ENCODE measurements around the gene COL4A2. TPM values are rescaled to one million over a fixed set of nuclear protein-coding genes. Genes with fewer than 3 reads are reported as not detected.

Gene COL4A2
- total RNA-seq, 1 donor from 2014 or later = 180 TPM

- H3K4me1 ChIP-seq = peaks cover 62% of the 10 kb centered on the region
- intact Hi-C loops (cut with DNase I) = no loop called here
- no peak overlapping the region for H3K4me3 ChIP-seq
- H3K27me3 ChIP-seq = no peaks in the 10 kb centered on the region
- DNase-seq (ENCODE audit: extremely low spot score in 2 of 2) = peak in 1 of 2 donors; percentile 83
- no peaks in the 10 kb centered on the region for H3K9me3 ChIP-seq
- peak overlapping the region; percentile 27 for H3K27ac ChIP-seq
- no peak for TF ChIP-seq POLR2AphosphoS5 (IDR thresholded peaks at IDR 0.05; ENCODE audit: insufficient read depth in 1 of 2, low read depth in 1 of 2)
- no peaks in the 10 kb centered on the region for H3K36me3 ChIP-seq
Observed at GRCh38 chr13:110261166-110262081, 45.7 kb upstream of the COL4A2 start.

- TF ChIP-seq CTCF (IDR thresholded peaks at IDR 0.05) (no peak), POLR2AphosphoS5 (IDR thresholded peaks at IDR 0.05; ENCODE audit: insufficient read depth in 1 of 2, low read depth in 1 of 2) (no peak), POLR2A (IDR thresholded peaks at IDR 0.05) (no peak)
- H3K27ac ChIP-seq = peak overlapping the region; percentile 27
- H3K4me3 ChIP-seq = no peak overlapping the region
- DNase-seq (ENCODE audit: extremely low spot score in 2 of 2) = peak in 1 of 2 donors; percentile 81
- H3K4me1 ChIP-seq = peaks cover 62% of the 10 kb centered on the region
- no peaks in the 10 kb centered on the region for H3K36me3 ChIP-seq
- intact Hi-C loops (cut with DNase I) = no loop called here
- no peaks in the 10 kb centered on the region for H3K9me3 ChIP-seq
- no peaks in the 10 kb centered on the region for H3K27me3 ChIP-seq
Observed at GRCh38 chr13:110262082-110262436, 45.0 kb upstream of the COL4A2 start.

GRCh38 chr13:110262508-110263291, 44.4 kb upstream of the COL4A2 start:
- intact Hi-C loops (cut with DNase I) = no loop called here
- TF ChIP-seq POLR2A (IDR thresholded peaks at IDR 0.05) = no peak
- TF ChIP-seq POLR2AphosphoS5 (IDR thresholded peaks at IDR 0.05; ENCODE audit: insufficient read depth in 1 of 2, low read depth in 1 of 2) = peak in 1 of 2 donors; percentile 7
- no peak for TF ChIP-seq CTCF (IDR thresholded peaks at IDR 0.05)
- no peaks in the 10 kb centered on the region for H3K27me3 ChIP-seq
- H3K9me3 ChIP-seq = no peaks in the 10 kb centered on the region
- peaks cover 60% of the 10 kb centered on the region for H3K4me1 ChIP-seq
- no peak overlapping the region for H3K4me3 ChIP-seq
- peak overlapping the region; percentile 27 for H3K27ac ChIP-seq
- peak in 1 of 2 donors; percentile 86 for DNase-seq (ENCODE audit: extremely low spot score in 2 of 2)
- H3K36me3 ChIP-seq = no peaks in the 10 kb centered on the region

GRCh38 chr13:110263404-110263803, 43.7 kb upstream of the COL4A2 start:
- Histone ChIP-seq H3K27me3 (no peaks in the 10 kb centered on the region), H3K4me1 (peaks cover 63% of the 10 kb centered on the region), H3K9me3 (no peaks in the 10 kb centered on the region), H3K36me3 (no peaks in the 10 kb centered on the region), H3K27ac (peak overlapping the region; percentile 27), H3K4me3 (no peak overlapping the region)
- TF ChIP-seq CTCF (IDR thresholded peaks at IDR 0.05) (no peak), POLR2AphosphoS5 (IDR thresholded peaks at IDR 0.05; ENCODE audit: insufficient read depth in 1 of 2, low read depth in 1 of 2) (no peak), POLR2A (IDR thresholded peaks at IDR 0.05) (no peak)
- peak in 1 of 2 donors; percentile 52 for DNase-seq (ENCODE audit: extremely low spot score in 2 of 2)
- intact Hi-C loops (cut with DNase I) = no loop called here

- no peak overlapping the region for H3K4me3 ChIP-seq
- H3K4me1 ChIP-seq = peaks cover 63% of the 10 kb centered on the region
- H3K27me3 ChIP-seq = no peaks in the 10 kb centered on the region
- no peak for TF ChIP-seq CTCF (IDR thresholded peaks at IDR 0.05)
- peak in 1 of 2 donors; percentile 30 for TF ChIP-seq POLR2AphosphoS5 (IDR thresholded peaks at IDR 0.05; ENCODE audit: insufficient read depth in 1 of 2, low read depth in 1 of 2)
- no peaks in the 10 kb centered on the region for H3K36me3 ChIP-seq
- intact Hi-C loops (cut with DNase I) = no loop called here
- DNase-seq (ENCODE audit: extremely low spot score in 2 of 2) = peak in 1 of 2 donors; percentile 80
- peak overlapping the region; percentile 48 for H3K27ac ChIP-seq
- no peaks in the 10 kb centered on the region for H3K9me3 ChIP-seq
Observed at GRCh38 chr13:110263888-110264287, 43.2 kb upstream of the COL4A2 start.

All from vagina (tissue), 2 donors.